Mononuclear cell (primary cell): ENCODE measurements around the gene CDH4. TPM values are rescaled to one million over a fixed set of nuclear protein-coding genes. Genes with fewer than 3 reads are reported as not detected.

Experiments
- H3K27me3 ChIP-seq: 2 replicates; pipeline ENCODE4 v1.6.0; 2011; ENCODE audit warnings: low read length, control low read depth; ENCODE audit not compliant: insufficient read depth
- H3K4me1 ChIP-seq: 2 replicates; pipeline ENCODE4 v1.5.1; 2011; ENCODE audit warnings: mild to moderate bottlenecking, low read length, control low read depth; ENCODE audit not compliant: insufficient read depth
- H3K4me3 ChIP-seq: 2 replicates; pipeline ENCODE4 v1.5.1; 2011; ENCODE audit warnings: mild to moderate bottlenecking, low read length, moderate library complexity
- H3K9me3 ChIP-seq: 2 replicates; pipeline ENCODE4 v1.5.1; 2011; ENCODE audit warnings: low read depth, mild to moderate bottlenecking, control low read depth, low read length
- total RNA-seq: library from RNA; depleted of rRNA; stranded (reverse); fragments of >200 nt; gene quantifications from one replicate; pipeline ENCODE4 v1.2.3, GENCODE V29; 2012

The CDH4 gene
- total RNA-seq, 1 donor: under 0.01 TPM

DNA sequence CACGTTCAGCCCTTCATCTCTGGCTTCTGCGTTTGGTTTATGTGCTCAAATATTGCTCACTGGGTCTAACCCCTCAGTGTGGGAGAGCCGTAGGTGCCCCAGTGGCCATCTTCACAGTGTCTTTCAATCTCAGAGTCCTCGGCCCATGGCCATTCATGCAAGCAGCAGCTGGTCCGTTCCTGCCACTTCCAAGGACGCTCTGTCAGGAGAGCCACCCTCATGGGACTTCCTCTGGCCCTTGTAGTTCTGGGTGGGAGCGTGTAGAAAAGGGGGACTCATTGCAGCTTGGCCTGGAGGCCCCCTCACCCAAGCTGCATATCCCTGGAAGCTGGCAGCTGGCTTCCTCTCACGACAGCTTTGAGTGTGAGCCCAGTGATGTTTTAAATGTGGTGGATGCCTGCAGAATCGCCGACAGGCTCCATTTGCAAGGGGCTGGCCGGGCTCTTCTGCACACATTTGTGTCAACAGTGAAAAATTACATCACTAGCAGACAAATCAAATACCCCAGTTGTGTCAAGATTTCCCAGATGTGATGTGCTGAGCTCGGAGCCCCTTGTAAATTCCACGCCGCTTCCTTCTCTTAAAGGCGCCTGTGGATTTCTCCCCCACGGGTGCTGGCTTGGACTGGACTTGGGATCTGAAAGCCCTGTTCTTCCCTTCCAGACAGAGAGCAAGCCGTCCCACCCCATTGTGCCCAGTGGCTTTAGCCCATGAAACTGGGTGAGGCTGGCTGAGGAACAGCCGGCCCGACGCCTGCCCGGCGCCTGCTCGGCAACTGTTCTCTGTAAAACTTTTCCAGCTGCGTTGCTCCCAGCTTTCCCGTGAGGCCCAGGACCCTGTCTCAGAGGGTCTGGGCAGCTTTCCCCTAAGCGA lies 453.6 kb downstream of the CDH4 start:
- Histone ChIP-seq H3K4me1 (no peaks in the 10 kb centered on the region), H3K9me3 (no peaks in the 10 kb centered on the region), H3K4me3 (no peak overlapping the region), H3K27me3 (no peaks in the 10 kb centered on the region)

DNA sequence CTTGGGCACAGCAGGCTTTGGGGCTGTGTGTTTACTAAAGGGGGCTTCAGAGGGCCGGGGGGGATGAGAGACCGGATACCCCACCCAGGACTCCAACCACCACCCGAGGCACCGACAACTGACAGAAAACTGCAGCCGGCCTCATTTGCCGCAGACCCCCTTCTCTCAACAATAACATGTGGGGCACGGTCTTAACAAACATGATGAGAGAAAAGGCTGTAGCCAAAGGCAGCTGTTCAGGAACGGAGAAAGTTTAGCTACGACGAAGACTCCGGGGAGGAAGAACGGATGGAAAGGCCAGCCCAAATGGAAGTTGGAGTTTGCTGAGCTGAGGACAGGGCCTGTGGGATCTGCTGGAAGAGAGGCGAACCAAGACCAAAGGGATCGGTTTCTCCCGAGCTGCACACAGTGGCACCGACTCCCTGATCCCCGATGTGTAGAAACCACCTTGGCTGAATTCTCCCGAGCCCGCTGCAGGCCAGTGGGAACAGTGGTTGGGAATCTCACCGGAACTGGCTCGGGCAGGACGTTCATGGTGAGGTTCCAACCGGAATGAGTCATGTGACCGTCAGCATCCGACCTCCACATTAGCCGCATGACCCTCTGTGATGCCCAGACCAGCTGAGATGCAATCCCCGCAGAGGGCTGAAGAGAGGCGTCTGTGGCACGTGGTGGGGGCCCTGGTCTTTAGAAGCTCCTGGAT lies 454.3 kb downstream of the CDH4 start:
- Histone ChIP-seq H3K9me3 (no peaks in the 10 kb centered on the region), H3K27me3 (no peaks in the 10 kb centered on the region), H3K4me3 (no peak overlapping the region), H3K4me1 (no peaks in the 10 kb centered on the region)

DNA sequence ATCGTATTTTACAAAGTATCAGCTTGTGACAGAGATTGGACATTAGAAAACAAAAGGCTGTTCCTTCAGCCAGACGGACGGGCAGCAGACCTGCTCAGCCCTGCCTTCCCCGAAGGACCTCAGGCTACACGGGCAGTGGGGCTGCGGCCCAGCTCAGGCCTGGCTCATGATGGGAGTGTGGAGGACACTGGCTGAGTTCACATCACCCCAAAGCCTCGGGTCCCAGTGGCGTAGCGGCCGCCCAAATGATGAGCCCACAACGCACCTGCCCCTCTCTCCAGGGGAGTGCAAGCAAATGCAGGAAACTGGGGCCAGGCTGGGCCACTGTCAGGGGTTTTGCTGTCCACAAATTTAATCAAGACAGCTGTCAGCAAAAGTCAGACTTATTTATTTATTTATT lies 456.8 kb downstream of the CDH4 start:
- H3K4me1 ChIP-seq: no peaks in the 10 kb centered on the region
- no peaks in the 10 kb centered on the region for H3K9me3 ChIP-seq
- no peak overlapping the region for H3K4me3 ChIP-seq
- no peaks in the 10 kb centered on the region for H3K27me3 ChIP-seq

DNA sequence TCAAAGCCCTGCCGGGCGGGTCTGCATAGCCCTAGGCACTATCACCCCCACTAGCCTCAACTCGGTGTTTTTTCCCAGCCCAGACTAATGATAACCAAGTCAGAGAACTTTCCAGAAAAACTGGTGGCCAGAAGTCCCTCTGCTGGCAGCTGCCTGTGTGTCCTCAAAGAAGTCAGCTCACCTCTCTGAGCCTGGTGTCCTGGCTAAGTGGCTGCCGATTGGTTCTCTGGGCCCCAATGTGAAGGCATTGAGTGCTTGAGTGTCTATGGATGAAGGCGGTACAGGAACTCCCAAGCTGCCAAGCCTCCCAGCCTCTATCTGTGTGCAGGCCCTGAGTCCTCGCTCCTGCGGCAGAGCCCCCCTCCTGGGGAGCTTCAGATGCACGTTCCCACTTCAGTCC lies 458.0 kb downstream of the CDH4 start:
- no peaks in the 10 kb centered on the region for H3K9me3 ChIP-seq
- no peaks in the 10 kb centered on the region for H3K4me1 ChIP-seq
- H3K4me3 ChIP-seq: no peak overlapping the region
- no peaks in the 10 kb centered on the region for H3K27me3 ChIP-seq

DNA sequence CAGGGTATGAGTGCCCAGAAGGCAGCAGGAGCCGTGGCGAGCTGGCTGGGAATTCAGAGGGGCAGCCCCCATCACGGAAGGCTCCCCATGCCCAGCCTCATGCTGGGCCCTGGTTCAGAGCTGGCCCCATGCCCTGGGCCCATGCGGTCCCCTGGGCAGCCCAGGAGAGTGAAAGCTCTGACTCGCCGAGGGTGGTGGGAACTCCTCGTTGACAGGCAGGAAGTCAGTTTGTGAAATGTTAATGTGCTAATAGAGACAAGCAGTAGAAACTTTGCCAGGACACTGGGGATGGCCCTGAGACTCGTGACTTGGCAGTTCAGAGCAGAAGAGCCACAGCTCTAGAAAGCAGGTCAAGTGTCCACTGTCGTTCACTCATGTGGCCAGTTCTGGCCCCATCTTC lies 460.6 kb downstream of the CDH4 start:
- no peak overlapping the region for H3K4me3 ChIP-seq
- no peaks in the 10 kb centered on the region for H3K9me3 ChIP-seq
- H3K27me3 ChIP-seq: no peaks in the 10 kb centered on the region
- H3K4me1 ChIP-seq: no peaks in the 10 kb centered on the region

DNA sequence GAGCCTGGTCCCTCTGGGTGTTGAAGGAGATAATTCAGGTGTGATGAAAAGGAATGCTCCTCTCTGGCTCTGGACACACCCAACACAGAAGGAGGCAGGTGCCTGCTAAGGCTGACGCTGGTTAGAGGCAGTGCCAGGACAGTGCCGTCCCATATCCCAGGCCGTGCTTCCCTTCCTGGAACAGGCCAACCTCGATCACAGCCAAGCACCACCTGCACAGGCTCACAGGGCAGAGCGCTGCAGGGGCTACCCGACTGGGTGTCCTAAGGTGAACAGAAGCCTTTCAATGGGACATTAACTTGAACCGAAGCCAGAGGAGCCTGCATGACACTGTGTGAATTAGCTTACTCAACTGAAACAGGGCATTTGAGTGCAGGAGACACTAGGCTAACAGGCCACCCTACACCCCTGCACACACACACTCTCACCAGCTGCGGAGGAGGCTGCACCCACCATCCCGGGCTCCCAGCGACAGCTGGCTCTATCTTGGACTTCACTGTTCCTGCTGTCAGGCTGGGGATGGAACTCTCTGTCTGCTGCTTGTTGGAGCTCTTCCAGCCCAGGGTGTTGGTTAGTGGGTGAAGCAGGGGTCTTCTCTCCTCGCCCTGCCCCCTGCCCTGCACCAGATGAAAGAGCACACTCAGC lies 466.4 kb downstream of the CDH4 start:
- H3K4me3 ChIP-seq: no peak overlapping the region

DNA sequence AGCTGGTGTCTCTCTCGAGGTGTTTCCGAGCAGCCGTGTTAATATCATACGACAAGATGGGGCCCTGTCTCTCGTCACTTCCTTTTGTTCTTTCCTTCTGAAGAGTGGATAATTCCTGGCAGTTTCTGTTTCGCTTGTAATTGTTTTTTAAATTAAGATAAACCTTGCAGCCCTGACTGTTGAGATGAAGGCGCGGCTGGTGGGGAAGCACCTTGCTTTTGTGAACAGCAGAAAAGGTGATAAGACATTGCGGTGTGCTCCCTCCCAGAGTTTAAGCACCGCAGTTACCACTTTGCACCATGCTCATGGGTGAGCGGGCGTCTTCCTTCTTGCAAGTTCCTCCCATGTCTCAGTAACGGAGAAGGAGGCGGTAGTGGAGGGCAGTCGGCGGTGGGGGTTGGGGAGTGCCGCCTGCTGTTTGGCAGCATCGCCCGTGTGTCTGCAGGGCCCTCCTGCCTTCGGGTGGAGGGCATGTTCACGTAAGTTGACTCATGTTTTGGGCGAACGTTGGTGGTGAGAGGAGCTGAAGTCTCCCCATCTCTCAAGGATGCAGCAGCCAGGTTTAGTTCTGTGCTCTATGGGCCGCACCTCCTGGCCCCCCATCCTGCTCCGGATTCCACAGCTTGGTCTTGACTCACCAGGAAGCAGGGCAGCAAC lies 467.8 kb downstream of the CDH4 start:
- no peaks in the 10 kb centered on the region for H3K9me3 ChIP-seq

More for the DNA sequence above, 466.4 kb downstream of the CDH4 start:
- no peaks in the 10 kb centered on the region for H3K9me3 ChIP-seq
- no peaks in the 10 kb centered on the region for H3K27me3 ChIP-seq
- H3K4me1 ChIP-seq: no peaks in the 10 kb centered on the region

DNA sequence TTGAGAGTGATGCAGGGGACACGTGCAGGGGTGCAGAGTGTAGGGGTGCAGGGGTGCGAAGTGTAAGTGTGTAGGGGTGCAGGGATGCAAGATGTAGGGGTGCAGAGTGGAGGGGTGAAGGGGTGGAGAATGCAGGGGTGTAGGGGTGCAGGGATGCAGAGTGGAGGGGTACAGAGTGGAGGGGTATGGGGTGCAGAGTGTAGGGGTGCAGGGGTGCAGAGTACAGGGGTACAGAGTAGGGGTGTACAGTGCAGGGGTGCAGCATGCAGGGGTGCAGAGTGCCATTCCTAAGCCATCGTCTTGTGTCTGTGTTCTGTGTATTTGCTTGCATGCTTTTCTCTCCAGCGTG lies 468.3 kb downstream of the CDH4 start:
- no peak overlapping the region for H3K4me3 ChIP-seq

More for the DNA sequence above, 467.8 kb downstream of the CDH4 start:
- H3K4me1 ChIP-seq: no peaks in the 10 kb centered on the region
- H3K27me3 ChIP-seq: no peaks in the 10 kb centered on the region
- no peak overlapping the region for H3K4me3 ChIP-seq

DNA sequence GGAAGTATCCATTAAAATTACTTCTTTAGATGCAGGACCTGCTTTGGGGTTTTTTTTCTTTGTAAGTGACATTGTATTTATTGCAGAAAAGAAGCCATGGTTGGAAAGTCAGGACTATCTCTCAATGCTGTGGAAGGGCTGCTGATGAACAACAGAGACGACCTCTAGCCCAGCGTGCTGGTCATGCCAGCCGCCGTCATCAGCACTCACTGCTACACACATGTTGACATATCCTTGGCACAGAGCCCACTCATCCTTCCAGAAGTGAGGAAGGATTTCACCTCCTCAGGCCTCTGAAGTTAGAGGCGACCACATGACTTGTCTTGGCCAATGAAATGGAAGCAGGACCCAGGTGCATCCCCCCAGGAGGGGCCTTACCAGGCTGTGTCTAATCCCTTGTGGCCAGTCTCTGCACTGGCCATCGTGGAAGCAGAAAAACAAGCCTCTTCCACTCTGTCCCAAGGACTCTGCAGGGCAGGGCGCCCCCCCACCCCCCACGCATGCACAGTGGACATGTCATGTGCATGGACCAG lies 470.2 kb downstream of the CDH4 start:
- H3K9me3 ChIP-seq: no peaks in the 10 kb centered on the region
- no peaks in the 10 kb centered on the region for H3K27me3 ChIP-seq
- H3K4me1 ChIP-seq: no peaks in the 10 kb centered on the region
- no peak overlapping the region for H3K4me3 ChIP-seq

More for the DNA sequence above, 468.3 kb downstream of the CDH4 start:
- H3K4me1 ChIP-seq: no peaks in the 10 kb centered on the region
- H3K27me3 ChIP-seq: no peaks in the 10 kb centered on the region
- H3K9me3 ChIP-seq: no peaks in the 10 kb centered on the region

DNA sequence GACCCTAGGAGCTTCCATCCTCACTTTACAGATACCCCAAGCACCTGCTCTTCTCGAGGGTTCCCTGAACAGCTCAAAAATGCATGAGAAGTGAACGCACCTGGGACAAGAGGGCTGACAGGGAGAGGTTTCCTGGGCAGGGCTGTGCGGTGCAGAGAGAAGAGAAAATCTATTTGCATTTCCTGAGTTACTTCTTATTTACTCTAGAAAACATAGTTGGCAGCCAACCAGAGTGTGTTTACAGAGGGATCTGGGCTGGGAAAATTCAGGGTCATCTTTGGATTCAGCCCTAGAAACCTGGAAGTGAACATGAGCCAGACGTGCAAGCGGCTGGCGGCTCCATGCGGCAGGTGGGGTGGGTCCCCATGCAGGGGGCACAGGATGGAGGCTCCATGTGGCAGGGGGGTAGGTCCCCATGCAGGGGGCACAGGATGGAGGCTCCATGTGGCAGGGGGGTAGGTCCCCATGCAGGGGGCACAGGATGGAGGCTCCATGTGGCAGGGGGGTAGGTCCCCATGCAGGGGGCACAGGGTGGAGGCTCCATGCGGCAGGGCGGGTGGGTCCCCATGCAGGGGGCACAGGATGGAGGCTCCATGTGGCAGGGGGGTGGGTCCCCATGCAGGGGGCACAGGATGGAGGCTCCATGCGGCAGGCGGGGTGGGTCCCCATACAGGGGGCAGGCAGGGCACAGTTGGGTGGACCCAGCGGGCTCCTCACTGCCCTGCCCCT lies 471.6 kb downstream of the CDH4 start:
- H3K9me3 ChIP-seq: no peaks in the 10 kb centered on the region

DNA sequence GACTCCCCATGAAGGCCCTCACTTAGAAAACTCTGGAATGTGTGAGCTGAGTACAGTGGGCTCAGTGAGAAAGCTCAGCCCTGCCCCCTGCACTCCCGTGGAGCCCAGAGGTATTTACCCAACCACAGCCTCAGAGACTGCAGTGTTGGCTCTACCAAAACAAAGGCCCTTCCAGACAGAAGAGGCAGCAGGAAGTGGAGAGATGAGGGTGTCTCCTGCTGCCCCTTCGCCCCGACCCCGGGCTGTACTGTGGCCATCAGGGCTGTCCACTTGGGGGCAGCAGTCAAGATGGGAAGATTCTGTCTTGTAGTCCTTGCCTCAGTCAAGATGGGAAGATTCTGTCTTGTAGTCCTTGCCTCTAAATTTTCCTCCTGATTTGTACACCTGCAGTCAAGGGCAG lies 472.3 kb downstream of the CDH4 start:
- Histone ChIP-seq H3K9me3 (no peaks in the 10 kb centered on the region), H3K4me3 (no peak overlapping the region), H3K27me3 (no peaks in the 10 kb centered on the region), H3K4me1 (no peaks in the 10 kb centered on the region)

More for the DNA sequence above, 471.6 kb downstream of the CDH4 start:
- Histone ChIP-seq H3K27me3 (no peaks in the 10 kb centered on the region), H3K4me3 (no peak overlapping the region), H3K4me1 (no peaks in the 10 kb centered on the region)

DNA sequence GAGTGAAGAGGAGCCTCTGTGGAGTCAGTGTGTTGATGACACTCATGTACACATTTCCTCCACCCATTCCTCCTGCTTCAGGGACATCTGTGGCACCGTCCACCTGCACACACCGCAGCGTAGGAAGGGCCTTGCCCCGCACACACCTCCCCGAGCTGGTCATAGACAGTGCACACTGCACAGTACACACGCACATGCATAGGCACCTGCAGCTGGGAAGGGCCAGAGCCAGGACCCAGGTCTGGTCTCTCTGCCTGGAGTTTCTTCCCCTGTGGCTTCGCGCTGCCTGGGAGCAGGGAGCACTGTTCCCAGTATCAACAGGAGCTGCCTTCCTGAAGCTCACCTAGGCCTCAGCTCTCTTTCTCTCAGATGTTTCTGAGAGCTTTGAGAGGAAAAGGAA lies 473.1 kb downstream of the CDH4 start:
- no peaks in the 10 kb centered on the region for H3K27me3 ChIP-seq
- H3K9me3 ChIP-seq: no peaks in the 10 kb centered on the region
- no peak overlapping the region for H3K4me3 ChIP-seq
- no peaks in the 10 kb centered on the region for H3K4me1 ChIP-seq

DNA sequence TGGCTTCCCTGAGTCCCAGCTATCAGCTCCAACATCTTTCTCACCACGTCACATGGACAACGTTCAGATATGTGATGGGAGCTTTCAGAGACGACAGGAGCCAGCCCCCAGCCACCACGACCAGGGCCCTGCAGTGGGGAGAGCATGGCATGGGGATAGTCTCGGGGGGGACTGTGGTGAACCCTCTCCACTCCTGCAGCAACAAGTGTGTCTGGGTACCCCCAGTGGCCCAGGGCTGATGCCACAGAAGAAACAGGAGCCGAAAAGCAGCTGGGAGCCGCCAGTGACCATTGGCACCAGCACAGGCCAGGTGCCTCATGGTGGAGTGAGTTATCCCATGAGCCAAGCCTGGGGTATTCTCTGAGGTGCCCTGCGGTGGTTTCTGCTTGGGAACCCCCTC lies 473.9 kb downstream of the CDH4 start:
- H3K4me3 ChIP-seq: no peak overlapping the region
- no peaks in the 10 kb centered on the region for H3K27me3 ChIP-seq
- no peaks in the 10 kb centered on the region for H3K9me3 ChIP-seq
- no peaks in the 10 kb centered on the region for H3K4me1 ChIP-seq

DNA sequence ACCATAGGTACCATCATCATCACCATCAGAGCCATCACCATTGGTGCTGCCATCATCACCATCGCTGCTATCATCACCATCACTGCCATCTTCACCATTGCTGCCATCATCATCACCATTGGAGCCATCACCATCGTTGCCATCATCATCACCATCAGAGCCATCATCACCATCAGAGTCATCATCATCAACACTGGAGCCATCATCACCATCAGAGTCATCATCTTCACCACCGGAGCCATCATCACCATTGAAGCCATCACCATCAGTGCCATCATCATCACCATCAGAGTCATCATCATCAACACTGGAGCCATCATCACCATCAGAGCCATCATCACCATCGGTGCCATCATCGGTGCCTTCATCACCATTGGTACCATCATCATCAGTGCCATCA lies 474.9 kb downstream of the CDH4 start:
- Histone ChIP-seq H3K4me1 (no peaks in the 10 kb centered on the region), H3K4me3 (no peak overlapping the region), H3K9me3 (no peaks in the 10 kb centered on the region), H3K27me3 (no peaks in the 10 kb centered on the region)
